HEK293T (cell line): ENCODE data around the gene SPTLC3.

ENCODE experiments used
- CTCF ChIA-PET: fragments of 350-600 bp; formaldehyde crosslinking; extraction: SDS; loops from one replicate; lab custom pipeline; 2021; ENCODE audit warnings: antibody characterized with exemption, inconsistent platforms; lab: Yijun Ruan, JAX
- POLR2A ChIA-PET: fragments of 350-600 bp; formaldehyde crosslinking; extraction: SDS; loops from one replicate; lab custom pipeline; 2020; ENCODE audit warnings: antibody characterized with exemption, inconsistent platforms; lab: Yijun Ruan, JAX
- DNase-seq: peaks from one replicate; pipeline ENCODE4 v3.0.0; 2012; ENCODE audit warnings: mixed read lengths; ENCODE audit errors: extremely low spot score
- ARNT ChIP-seq: fragments of 450-650 bp; IDR thresholded peaks from 2 replicates; pipeline ENCODE4 v1.6.1; 2017; ENCODE audit warnings: mild to moderate bottlenecking
- BHLHE40 ChIP-seq: fragments of 450-650 bp; IDR thresholded peaks from 2 replicates; pipeline ENCODE4 v1.6.1; 2016; ENCODE audit warnings: mild to moderate bottlenecking, moderate library complexity, borderline replicate concordance
- CTBP1 ChIP-seq: fragments of 450-650 bp; IDR thresholded peaks from 2 replicates; pipeline ENCODE4 v1.6.1; 2016; ENCODE audit warnings: borderline replicate concordance
- ELF4 ChIP-seq: fragments of 450-650 bp; IDR thresholded peaks from 2 replicates; pipeline ENCODE4 v1.6.1; 2017; ENCODE audit warnings: antibody characterized with exemption
- FOXA1 ChIP-seq: fragments of 450-650 bp; IDR thresholded peaks from 2 replicates; pipeline ENCODE4 v1.6.1; 2016; ENCODE audit warnings: mild to moderate bottlenecking
- FOXK2 ChIP-seq: fragments of 450-650 bp; IDR thresholded peaks from 2 replicates; pipeline ENCODE4 v1.6.1; 2016; ENCODE audit warnings: mild to moderate bottlenecking
- FOXM1 ChIP-seq: fragments of 450-650 bp; IDR thresholded peaks from 2 replicates; pipeline ENCODE4 v1.6.1; 2017; ENCODE audit warnings: mild to moderate bottlenecking, borderline replicate concordance
- HDGF ChIP-seq: fragments of 450-650 bp; IDR thresholded peaks from 2 replicates; pipeline ENCODE4 v1.6.1; 2017; ENCODE audit warnings: antibody characterized with exemption, borderline replicate concordance
- L3MBTL2 ChIP-seq: fragments of 450-650 bp; conservative IDR thresholded peaks from 2 replicates; pipeline ENCODE4 v1.6.1; 2016; ENCODE audit warnings: mild to moderate bottlenecking
- LEF1 ChIP-seq: fragments of 450-650 bp; IDR thresholded peaks from 2 replicates; pipeline ENCODE4 v1.6.1; 2017; ENCODE audit warnings: mild to moderate bottlenecking, borderline replicate concordance
- NFRKB ChIP-seq: fragments of 450-650 bp; IDR thresholded peaks from 2 replicates; pipeline ENCODE4 v1.6.1; 2016; ENCODE audit warnings: mild to moderate bottlenecking, moderate library complexity
- PKNOX1 ChIP-seq: fragments of 450-650 bp; IDR thresholded peaks from 2 replicates; pipeline ENCODE4 v1.6.1; 2016
- SP1 ChIP-seq: fragments of 450-650 bp; IDR thresholded peaks from 2 replicates; pipeline ENCODE4 v1.6.1; 2017
- SUZ12 ChIP-seq: fragments of 450-650 bp; IDR thresholded peaks from 2 replicates; pipeline ENCODE4 v1.6.1; 2016; ENCODE audit warnings: mild to moderate bottlenecking
- TARDBP ChIP-seq: fragments of 450-650 bp; IDR thresholded peaks from 2 replicates; pipeline ENCODE4 v1.6.1; 2016
- ZNF384 ChIP-seq: fragments of 450-650 bp; IDR thresholded peaks from 2 replicates; pipeline ENCODE4 v1.6.1; 2016

SPTLC3 gene

GRCh38 chr20:12965212-12965869 is 43.4 kb upstream of the SPTLC3 start:
- CTCF ChIA-PET, result interaction anchor here (0.9 to 2.9 kb wide), 2 partner anchors 19 to 40 kb away, joined by 3 to 14 read pairs; no protein-coding TSS in a partner anchor
- POLR2A ChIA-PET, result no interaction called here
- no peak for DNase-seq
- no peak for TF ChIP-seq NFRKB
- TF ChIP-seq LEF1, result no peak
- TF ChIP-seq FOXM1, result no peak
- no peak for TF ChIP-seq BHLHE40

- no peak for DNase-seq
- TF ChIP-seq ARNT, result no peak
- TF ChIP-seq PKNOX1, result no peak
- TF ChIP-seq FOXM1, result no peak
- TF ChIP-seq SP1, result no peak
- no peak for TF ChIP-seq FOXA1
- TF ChIP-seq FOXK2, result no peak
- no peak for TF ChIP-seq BHLHE40
- TF ChIP-seq TARDBP, result no peak
- ChIA-PET CTCF (interaction anchor here (0.9 to 2.9 kb wide), 2 partner anchors 18 to 40 kb away, joined by 3 to 14 read pairs; no protein-coding TSS in a partner anchor), POLR2A (no interaction called here)
Measured at GRCh38 chr20:12965870-12966251, 42.9 kb upstream of the SPTLC3 start.

- no peak for TF ChIP-seq FOXM1
- no peak for TF ChIP-seq ARNT
- no peak for TF ChIP-seq TARDBP
- no peak for TF ChIP-seq L3MBTL2
- no peak for TF ChIP-seq ELF4
- no peak for TF ChIP-seq SUZ12
- ChIA-PET POLR2A (no interaction called here), CTCF (interaction anchor here (0.6 to 2.9 kb wide), 4 partner anchors 17 to 428 kb away, joined by 3 to 14 read pairs (median 3); no protein-coding TSS in a partner anchor)
- DNase-seq, result no peak
Measured at GRCh38 chr20:12966468-12967085, 42.2 kb upstream of the SPTLC3 start.

GRCh38 chr20:12967932-12968331 is 40.8 kb upstream of the SPTLC3 start:
- ChIA-PET POLR2A (no interaction called here), CTCF (interaction anchor here (2.9 kb wide), 1 partner anchor 42 kb away, joined by 14 read pairs; no protein-coding TSS in a partner anchor)
- no peak for DNase-seq
- TF ChIP-seq ZNF384 (no peak), FOXK2 (no peak), FOXM1 (no peak), ELF4 (no peak), HDGF (no peak), L3MBTL2 (no peak), SUZ12 (no peak), LEF1 (no peak), SP1 (no peak), FOXA1 (no peak), ARNT (no peak), CTBP1 (no peak), BHLHE40 (no peak), PKNOX1 (no peak), TARDBP (no peak), NFRKB (no peak)

GRCh38 chr20:12968472-12968871 is 40.3 kb upstream of the SPTLC3 start:
- no peak for DNase-seq

More at GRCh38 chr20:12968472-12968871, 40.3 kb upstream of the SPTLC3 start:
- ChIA-PET CTCF (no interaction called here), POLR2A (no interaction called here)
- TF ChIP-seq CTBP1, result no peak
- TF ChIP-seq FOXA1, result no peak
- no peak for TF ChIP-seq ELF4
- no peak for TF ChIP-seq LEF1
- TF ChIP-seq FOXM1, result no peak
- no peak for TF ChIP-seq SUZ12
- no peak for TF ChIP-seq NFRKB
- TF ChIP-seq ARNT, result no peak
- no peak for TF ChIP-seq HDGF
- TF ChIP-seq PKNOX1, result no peak
- no peak for TF ChIP-seq L3MBTL2
- no peak for TF ChIP-seq BHLHE40
